Tibial nerve (tissue), 3 donors: ENCODE results near the gene GABRB1.

Source experiments
- POLR2A ChIP-seq, 2 donors: fragments of 450-650 bp; IDR thresholded peaks; one replicate each; pipeline ENCODE4 v1.6.1; 2017; ENCODE audit warnings: antibody characterized with exemption in 2 of 2, mild to moderate bottlenecking in 2 of 2, moderate library complexity in 2 of 2
- TF ChIP-seq, protein P1 (sequence below), 5 experiments: fragments of 200-600 bp in 3 of 5; fragments of 450-650 bp in 2 of 5; sonication (generic) in 3 of 5; IDR thresholded peaks; one replicate each; pipeline ENCODE4 v1.5.1; 2016 to 2019; ENCODE audit warnings: antibody characterized with exemption in 5 of 5, mild to moderate bottlenecking in 3 of 5, moderate library complexity in 2 of 5

DNA sequence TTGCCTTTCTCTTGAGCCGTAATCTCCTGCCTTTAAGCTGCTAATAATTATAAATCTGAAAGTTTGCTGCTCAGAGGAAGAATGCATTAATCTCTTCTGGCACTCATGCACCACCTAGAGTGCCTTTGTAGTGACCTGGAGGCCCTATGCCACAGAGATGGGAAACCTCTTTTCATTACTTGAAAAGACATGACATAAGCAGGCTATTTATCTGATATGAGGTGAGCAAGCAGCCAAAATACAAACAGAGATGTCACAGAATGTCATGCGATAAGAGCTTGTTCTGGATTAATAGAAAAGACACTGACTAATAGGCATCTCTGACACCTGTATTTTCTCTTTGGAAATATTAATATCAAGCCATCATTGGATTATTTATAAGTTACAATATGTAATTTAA, 42.3 kb downstream of the GABRB1 start:
- TF ChIP-seq, protein P1, sequence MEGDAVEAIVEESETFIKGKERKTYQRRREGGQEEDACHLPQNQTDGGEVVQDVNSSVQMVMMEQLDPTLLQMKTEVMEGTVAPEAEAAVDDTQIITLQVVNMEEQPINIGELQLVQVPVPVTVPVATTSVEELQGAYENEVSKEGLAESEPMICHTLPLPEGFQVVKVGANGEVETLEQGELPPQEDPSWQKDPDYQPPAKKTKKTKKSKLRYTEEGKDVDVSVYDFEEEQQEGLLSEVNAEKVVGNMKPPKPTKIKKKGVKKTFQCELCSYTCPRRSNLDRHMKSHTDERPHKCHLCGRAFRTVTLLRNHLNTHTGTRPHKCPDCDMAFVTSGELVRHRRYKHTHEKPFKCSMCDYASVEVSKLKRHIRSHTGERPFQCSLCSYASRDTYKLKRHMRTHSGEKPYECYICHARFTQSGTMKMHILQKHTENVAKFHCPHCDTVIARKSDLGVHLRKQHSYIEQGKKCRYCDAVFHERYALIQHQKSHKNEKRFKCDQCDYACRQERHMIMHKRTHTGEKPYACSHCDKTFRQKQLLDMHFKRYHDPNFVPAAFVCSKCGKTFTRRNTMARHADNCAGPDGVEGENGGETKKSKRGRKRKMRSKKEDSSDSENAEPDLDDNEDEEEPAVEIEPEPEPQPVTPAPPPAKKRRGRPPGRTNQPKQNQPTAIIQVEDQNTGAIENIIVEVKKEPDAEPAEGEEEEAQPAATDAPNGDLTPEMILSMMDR (IDR thresholded peaks at IDR 0.05), result no peak
- TF ChIP-seq POLR2A (IDR thresholded peaks at IDR 0.05), result no peak
